Liver (tissue), 9 donors: Measurements from ENCODE around the gene ELL2. TPM values are rescaled to one million over a fixed set of nuclear protein-coding genes. Genes with fewer than 3 reads are reported as not detected.

Experiments used
- DNase-seq: peaks from one replicate; pipeline ENCODE4 v3.0.0-alpha.2; 2017; ENCODE audit warnings: low spot score
- H3K27ac ChIP-seq, 2 donors: one replicate each; pipeline ENCODE4 v1.7.0; 2013; ENCODE audit warnings: inconsistent platforms in 2 of 2, low read length in 2 of 2, control low read depth in 1 of 2, low read depth in 1 of 2, mild to moderate bottlenecking in 1 of 2
- H3K27me3 ChIP-seq, 4 donors: one replicate each; pipeline versions ENCODE4 v1.6.1 to v1.7.0; 2013; ENCODE audit warnings: low read length in 3 of 4, inconsistent platforms in 1 of 4, mild to moderate bottlenecking in 1 of 4, moderate library complexity in 1 of 4; ENCODE audit not compliant: control insufficient read depth in 4 of 4, insufficient read depth in 4 of 4
- H3K36me3 ChIP-seq, 4 donors: one replicate each; pipeline versions ENCODE4 v1.6.1 to v1.7.0; 2013; ENCODE audit warnings: low read length in 3 of 4, mild to moderate bottlenecking in 3 of 4, low read depth in 1 of 4, moderate library complexity in 1 of 4; ENCODE audit not compliant: control insufficient read depth in 4 of 4, insufficient read depth in 3 of 4
- H3K4me1 ChIP-seq, 4 donors: one replicate each; pipeline versions ENCODE4 v1.6.1 to v1.7.0; 2013; ENCODE audit warnings: low read length in 3 of 4, mild to moderate bottlenecking in 3 of 4, moderate library complexity in 1 of 4; ENCODE audit not compliant: control insufficient read depth in 4 of 4, insufficient read depth in 4 of 4
- H3K4me3 ChIP-seq, 3 donors: one replicate each; pipeline versions ENCODE4 v1.6.1 to v1.7.0; 2013; ENCODE audit warnings: low read length in 3 of 3, control low read depth in 1 of 3, low read depth in 1 of 3, mild to moderate bottlenecking in 1 of 3
- H3K9ac ChIP-seq, 2 donors: one replicate each; pipeline ENCODE4 v1.7.0; 2013; ENCODE audit warnings: low read length in 2 of 2, mild to moderate bottlenecking in 2 of 2, moderate library complexity in 2 of 2, control low read depth in 1 of 2, low read depth in 1 of 2
- H3K9me3 ChIP-seq, 4 donors: one replicate each; pipeline versions ENCODE4 v1.6.1 to v1.7.0; 2013; ENCODE audit warnings: low read length in 3 of 4; ENCODE audit not compliant: control insufficient read depth in 4 of 4
- EGR1 ChIP-seq, 2 donors: IDR thresholded peaks; 2 replicates each; pipeline ENCODE4 v1.6.1; 2016 to 2018; ENCODE audit warnings: antibody characterized with exemption in 2 of 2, low read depth in 2 of 2
- FOXA1 ChIP-seq: IDR thresholded peaks from 2 replicates; pipeline ENCODE4 v1.6.1; 2016; ENCODE audit warnings: antibody characterized with exemption
- GABPA ChIP-seq, 2 donors: IDR thresholded peaks in 1 of 2; conservative IDR thresholded peaks in 1 of 2; 2 replicates each; pipeline ENCODE4 v1.6.1; 2016; ENCODE audit warnings: antibody characterized with exemption in 2 of 2, mild to moderate bottlenecking in 1 of 2, moderate library complexity in 1 of 2
- HNF4G ChIP-seq: IDR thresholded peaks from 2 replicates; pipeline ENCODE4 v1.6.1; 2016; ENCODE audit warnings: antibody characterized with exemption
- RXRA ChIP-seq, 2 donors: IDR thresholded peaks; 2 replicates each; pipeline ENCODE4 v1.6.1; 2017 to 2018; ENCODE audit warnings: antibody characterized with exemption in 2 of 2, mild to moderate bottlenecking in 1 of 2
- SP1 ChIP-seq: IDR thresholded peaks from 2 replicates; pipeline ENCODE4 v1.6.1; 2018; ENCODE audit warnings: antibody characterized with exemption, mild to moderate bottlenecking
- TAF1 ChIP-seq: conservative IDR thresholded peaks from 2 replicates; pipeline ENCODE4 v1.6.1; 2016; ENCODE audit warnings: antibody characterized with exemption, mild to moderate bottlenecking
- WGBS: extraction: QIAGEN DNeasy Blood & Tissue Kit; methylation state at CpG from one replicate; pipeline ENCODE4 v1.1.7; 2013; 5-methylcytosine and 5-hydroxymethylcytosine counted together
- polyA plus RNA-seq, 2 donors: library from polyadenylated mRNA; stranded (reverse) in 1 of 2; unstranded in 1 of 2; fragments of 200-250 nt in 1 of 2; fragments of >200 nt in 1 of 2; fragmentation: Nextera tagmentation in 1 of 2; extraction: Ambion mirVana in 1 of 2; gene quantifications; one replicate each; pipeline versions ENCODE4 v1.2.1 to v1.2.3, GENCODE V29; 2013 to 2015
- total RNA-seq, 2 donors: library from RNA; depleted of rRNA; stranded (reverse); fragments of >200 nt; gene quantifications; one replicate each; pipeline ENCODE4 v1.2.3, GENCODE V29; 2014
- TF ChIP-seq, protein P1 (sequence below): IDR thresholded peaks from 2 replicates; pipeline ENCODE4 v1.6.1; 2016; ENCODE audit warnings: antibody characterized with exemption
- TF ChIP-seq, protein P2 (sequence below): fragments of 150-350 bp; IDR thresholded peaks from 2 replicates; pipeline ENCODE4 v1.5.1; 2017; ENCODE audit warnings: improper control_type of control experiment, low read depth, low read length; ENCODE audit not compliant: missing input control
- TF ChIP-seq, protein P3 (sequence below): IDR thresholded peaks from 2 replicates; pipeline ENCODE4 v1.6.1; 2016; ENCODE audit warnings: antibody characterized with exemption
- TF ChIP-seq, protein P4 (sequence below): IDR thresholded peaks from 2 replicates; pipeline ENCODE4 v1.6.1; 2016; ENCODE audit warnings: antibody characterized with exemption
- TF ChIP-seq, protein P5 (sequence below): IDR thresholded peaks from 2 replicates; pipeline ENCODE4 v1.6.1; 2016; ENCODE audit warnings: antibody characterized with exemption, mild to moderate bottlenecking
- donor health status: healthy.
- donor health status: healthy.
- donor health status: healthy.
- donor health status: healthy.
- donor health status: healthy.

Gene ELL2
- total and polyA plus RNA-seq, 4 donors, result 21.0 to 64.5 (median 45.9) TPM

DNA sequence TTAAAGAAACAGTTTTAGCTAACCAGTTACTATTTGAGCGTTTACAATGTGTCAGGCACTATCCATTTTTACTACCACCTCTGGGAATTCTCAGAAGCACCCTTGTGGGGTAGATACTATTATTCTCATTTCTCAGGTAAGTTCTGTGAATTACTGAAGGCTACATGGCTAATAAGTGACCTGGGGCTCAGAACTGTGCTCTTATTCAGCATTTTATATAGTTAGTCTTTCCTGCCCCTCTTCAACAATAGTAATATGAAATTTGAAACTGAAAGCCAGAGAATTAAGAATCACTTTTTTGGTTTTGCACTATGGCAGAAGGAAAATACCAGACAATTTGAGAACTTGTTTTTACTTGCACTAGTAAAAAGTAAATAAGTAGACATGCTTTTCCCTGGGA lies 11.8 kb downstream of the ELL2 start:
- no peak for DNase-seq
- Histone ChIP-seq H3K9ac (no peak overlapping the region), H3K27me3 (no peaks in the 10 kb centered on the region), H3K36me3 (peaks cover 4 to 9% (median 5%) of the 10 kb centered on the region in 4 donors), H3K4me3 (no peak overlapping the region), H3K27ac (no peak overlapping the region), H3K4me1 (peaks cover 12 to 52% (median 27%) of the 10 kb centered on the region in 4 donors), H3K9me3 (no peaks in the 10 kb centered on the region)
- 84% methylated on average over 1 of the region's 1 CpG for WGBS
- no peak for TF ChIP-seq HNF4G
- TF ChIP-seq RXRA (IDR thresholded peaks at IDR 0.05), result no peak
- TF ChIP-seq FOXA1, result no peak
- TF ChIP-seq GABPA (IDR thresholded peaks at IDR 0.05 in 1 of 2, conservative IDR thresholded peaks at IDR 0.05 in 1 of 2), result no peak
- TF ChIP-seq TAF1, result no peak

DNA sequence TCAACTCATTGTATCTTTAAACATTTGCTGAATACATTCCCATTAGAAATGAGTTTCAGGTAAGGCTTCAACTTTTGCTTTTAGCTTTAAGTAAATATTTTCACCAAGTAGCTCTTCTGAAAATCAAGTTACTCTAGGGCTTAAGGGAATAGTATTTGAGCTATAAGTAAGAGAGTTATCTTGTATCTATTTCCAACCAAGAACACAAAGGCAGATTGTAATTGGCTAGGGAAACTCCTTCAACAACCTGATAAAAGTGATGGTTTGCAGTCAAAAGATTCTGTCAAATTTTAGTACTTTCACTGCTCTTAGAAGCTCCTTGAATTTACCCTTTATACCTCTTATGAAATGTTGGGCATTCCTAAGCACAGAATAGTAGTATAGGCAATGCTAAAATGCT lies 13.0 kb downstream of the ELL2 start:
- Histone ChIP-seq H3K4me3 (no peak overlapping the region), H3K4me1 (peaks cover 11 to 48% (median 31%) of the 10 kb centered on the region in 4 donors), H3K27me3 (no peaks in the 10 kb centered on the region), H3K36me3 (peaks cover 2 to 8% (median 5%) of the 10 kb centered on the region in 4 donors), H3K9ac (no peak overlapping the region), H3K9me3 (no peaks in the 10 kb centered on the region), H3K27ac (no peak overlapping the region)
- no peak for TF ChIP-seq FOXA1
- TF ChIP-seq, protein P1, sequence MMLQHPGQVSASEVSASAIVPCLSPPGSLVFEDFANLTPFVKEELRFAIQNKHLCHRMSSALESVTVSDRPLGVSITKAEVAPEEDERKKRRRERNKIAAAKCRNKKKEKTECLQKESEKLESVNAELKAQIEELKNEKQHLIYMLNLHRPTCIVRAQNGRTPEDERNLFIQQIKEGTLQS, result no peak
- TF ChIP-seq, protein P2, sequence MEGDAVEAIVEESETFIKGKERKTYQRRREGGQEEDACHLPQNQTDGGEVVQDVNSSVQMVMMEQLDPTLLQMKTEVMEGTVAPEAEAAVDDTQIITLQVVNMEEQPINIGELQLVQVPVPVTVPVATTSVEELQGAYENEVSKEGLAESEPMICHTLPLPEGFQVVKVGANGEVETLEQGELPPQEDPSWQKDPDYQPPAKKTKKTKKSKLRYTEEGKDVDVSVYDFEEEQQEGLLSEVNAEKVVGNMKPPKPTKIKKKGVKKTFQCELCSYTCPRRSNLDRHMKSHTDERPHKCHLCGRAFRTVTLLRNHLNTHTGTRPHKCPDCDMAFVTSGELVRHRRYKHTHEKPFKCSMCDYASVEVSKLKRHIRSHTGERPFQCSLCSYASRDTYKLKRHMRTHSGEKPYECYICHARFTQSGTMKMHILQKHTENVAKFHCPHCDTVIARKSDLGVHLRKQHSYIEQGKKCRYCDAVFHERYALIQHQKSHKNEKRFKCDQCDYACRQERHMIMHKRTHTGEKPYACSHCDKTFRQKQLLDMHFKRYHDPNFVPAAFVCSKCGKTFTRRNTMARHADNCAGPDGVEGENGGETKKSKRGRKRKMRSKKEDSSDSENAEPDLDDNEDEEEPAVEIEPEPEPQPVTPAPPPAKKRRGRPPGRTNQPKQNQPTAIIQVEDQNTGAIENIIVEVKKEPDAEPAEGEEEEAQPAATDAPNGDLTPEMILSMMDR, result no peak
- TF ChIP-seq, protein P3, sequence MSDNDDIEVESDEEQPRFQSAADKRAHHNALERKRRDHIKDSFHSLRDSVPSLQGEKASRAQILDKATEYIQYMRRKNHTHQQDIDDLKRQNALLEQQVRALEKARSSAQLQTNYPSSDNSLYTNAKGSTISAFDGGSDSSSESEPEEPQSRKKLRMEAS, result no peak
- TF ChIP-seq, protein P4, sequence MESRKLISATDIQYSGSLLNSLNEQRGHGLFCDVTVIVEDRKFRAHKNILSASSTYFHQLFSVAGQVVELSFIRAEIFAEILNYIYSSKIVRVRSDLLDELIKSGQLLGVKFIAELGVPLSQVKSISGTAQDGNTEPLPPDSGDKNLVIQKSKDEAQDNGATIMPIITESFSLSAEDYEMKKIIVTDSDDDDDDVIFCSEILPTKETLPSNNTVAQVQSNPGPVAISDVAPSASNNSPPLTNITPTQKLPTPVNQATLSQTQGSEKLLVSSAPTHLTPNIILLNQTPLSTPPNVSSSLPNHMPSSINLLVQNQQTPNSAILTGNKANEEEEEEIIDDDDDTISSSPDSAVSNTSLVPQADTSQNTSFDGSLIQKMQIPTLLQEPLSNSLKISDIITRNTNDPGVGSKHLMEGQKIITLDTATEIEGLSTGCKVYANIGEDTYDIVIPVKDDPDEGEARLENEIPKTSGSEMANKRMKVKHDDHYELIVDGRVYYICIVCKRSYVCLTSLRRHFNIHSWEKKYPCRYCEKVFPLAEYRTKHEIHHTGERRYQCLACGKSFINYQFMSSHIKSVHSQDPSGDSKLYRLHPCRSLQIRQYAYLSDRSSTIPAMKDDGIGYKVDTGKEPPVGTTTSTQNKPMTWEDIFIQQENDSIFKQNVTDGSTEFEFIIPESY, result no peak
- TF ChIP-seq, protein P5, sequence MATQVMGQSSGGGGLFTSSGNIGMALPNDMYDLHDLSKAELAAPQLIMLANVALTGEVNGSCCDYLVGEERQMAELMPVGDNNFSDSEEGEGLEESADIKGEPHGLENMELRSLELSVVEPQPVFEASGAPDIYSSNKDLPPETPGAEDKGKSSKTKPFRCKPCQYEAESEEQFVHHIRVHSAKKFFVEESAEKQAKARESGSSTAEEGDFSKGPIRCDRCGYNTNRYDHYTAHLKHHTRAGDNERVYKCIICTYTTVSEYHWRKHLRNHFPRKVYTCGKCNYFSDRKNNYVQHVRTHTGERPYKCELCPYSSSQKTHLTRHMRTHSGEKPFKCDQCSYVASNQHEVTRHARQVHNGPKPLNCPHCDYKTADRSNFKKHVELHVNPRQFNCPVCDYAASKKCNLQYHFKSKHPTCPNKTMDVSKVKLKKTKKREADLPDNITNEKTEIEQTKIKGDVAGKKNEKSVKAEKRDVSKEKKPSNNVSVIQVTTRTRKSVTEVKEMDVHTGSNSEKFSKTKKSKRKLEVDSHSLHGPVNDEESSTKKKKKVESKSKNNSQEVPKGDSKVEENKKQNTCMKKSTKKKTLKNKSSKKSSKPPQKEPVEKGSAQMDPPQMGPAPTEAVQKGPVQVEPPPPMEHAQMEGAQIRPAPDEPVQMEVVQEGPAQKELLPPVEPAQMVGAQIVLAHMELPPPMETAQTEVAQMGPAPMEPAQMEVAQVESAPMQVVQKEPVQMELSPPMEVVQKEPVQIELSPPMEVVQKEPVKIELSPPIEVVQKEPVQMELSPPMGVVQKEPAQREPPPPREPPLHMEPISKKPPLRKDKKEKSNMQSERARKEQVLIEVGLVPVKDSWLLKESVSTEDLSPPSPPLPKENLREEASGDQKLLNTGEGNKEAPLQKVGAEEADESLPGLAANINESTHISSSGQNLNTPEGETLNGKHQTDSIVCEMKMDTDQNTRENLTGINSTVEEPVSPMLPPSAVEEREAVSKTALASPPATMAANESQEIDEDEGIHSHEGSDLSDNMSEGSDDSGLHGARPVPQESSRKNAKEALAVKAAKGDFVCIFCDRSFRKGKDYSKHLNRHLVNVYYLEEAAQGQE, result no peak
- no peak for TF ChIP-seq EGR1 (IDR thresholded peaks at IDR 0.05; ENCODE audit: low read depth in 2 of 2)
- TF ChIP-seq SP1, result no peak
- DNase-seq, result no peak
